Natural killer cell (primary cell): Measurements from ENCODE around the gene TYW1B. TPM values are rescaled to one million over a fixed set of nuclear protein-coding genes. Genes with fewer than 3 reads are reported as not detected.
"Not testable (repeated sequence)": the region's sequence is repeated elsewhere in the genome, so short reads cannot be mapped to it uniquely, and the experiment has no call there.

ENCODE experiments used
- ATAC-seq, 3 donors: fragments of 150-1000 bp in 2 of 3; fragments of 200-7000 bp in 1 of 3; cut with Tn5 transposase; 1 replicate in 1 of 3; 2 replicates in 2 of 3; pipeline ENCODE4 v1.10.0; 2021; ENCODE audit warnings: mild to moderate bottlenecking in 2 of 3, moderate library complexity in 2 of 3
- DNase-seq, 2 donors: peaks; one replicate each; pipeline versions ENCODE4 v3.0.0 to v3.0.0-alpha.2; 2013 to 2021; ENCODE audit warnings: mixed read lengths in 1 of 2
- H3K27ac ChIP-seq: one replicate; pipeline ENCODE4 v1.5.1; 2013; ENCODE audit warnings: mild to moderate bottlenecking, low read length
- H3K27me3 ChIP-seq: one replicate; pipeline ENCODE4 v1.6.1; 2013; ENCODE audit warnings: low read length; ENCODE audit not compliant: control insufficient read depth, insufficient read depth
- H3K36me3 ChIP-seq: one replicate; pipeline ENCODE4 v1.6.1; 2013; ENCODE audit warnings: low read length; ENCODE audit not compliant: control insufficient read depth, insufficient read depth
- H3K4me1 ChIP-seq: one replicate; pipeline ENCODE4 v1.6.1; 2013; ENCODE audit warnings: low read length; ENCODE audit not compliant: control insufficient read depth, insufficient read depth
- H3K4me3 ChIP-seq: one replicate; pipeline ENCODE4 v1.5.1; 2013; ENCODE audit warnings: low read length
- H3K9me3 ChIP-seq: one replicate; pipeline ENCODE4 v1.6.1; 2013; ENCODE audit warnings: low read length; ENCODE audit not compliant: control insufficient read depth, insufficient read depth
- H3K27ac Mint-ChIP-seq, 2 donors: one replicate each; pipeline ENCODE4 v1.8.0; 2022; ENCODE audit warnings: mild to moderate bottlenecking in 2 of 2, mixed read lengths in 2 of 2, moderate library complexity in 1 of 2
- H3K27me3 Mint-ChIP-seq, 2 donors: one replicate each; pipeline ENCODE4 v1.8.0; 2022; ENCODE audit warnings: low read depth in 2 of 2, mixed read lengths in 2 of 2
- H3K36me3 Mint-ChIP-seq: one replicate; pipeline ENCODE4 v1.8.0; 2022; ENCODE audit warnings: mixed read lengths
- H3K4me1 Mint-ChIP-seq, 2 donors: one replicate each; pipeline ENCODE4 v1.8.0; 2022; ENCODE audit warnings: mixed read lengths in 2 of 2
- H3K4me3 Mint-ChIP-seq: one replicate; pipeline ENCODE4 v1.8.0; 2022; ENCODE audit warnings: mild to moderate bottlenecking, moderate library complexity, mixed read lengths
- H3K9me3 Mint-ChIP-seq, 2 donors: one replicate each; pipeline ENCODE4 v1.8.0; 2022; ENCODE audit warnings: mixed read lengths in 2 of 2
- WGBS: methylation state at CpG from one replicate; pipeline ENCODE4 v1.1.7; 2013; ENCODE audit warnings: missing lambda C conversion rate; ENCODE audit not compliant: insufficient coverage; 5-methylcytosine and 5-hydroxymethylcytosine counted together
- intact Hi-C: fragments of 100-400 bp; cut with micrococcal nuclease; formaldehyde crosslinking; loops from one replicate; pipeline ENCODE4 v1.14.2; 2022
- total RNA-seq, 4 donors: library from RNA; stranded (reverse); fragments of 120-200 nt in 1 of 4; gene quantifications; one replicate each; pipeline versions ENCODE4 v1.2.3 to v1.2.4, GENCODE V29; 2013 to 2022
- TF ChIP-seq, protein P1 (sequence below): fragments of 200-600 bp; IDR thresholded peaks from one replicate; pipeline ENCODE4 v1.8.0; 2022; ENCODE audit warnings: antibody characterized with exemption

Gene TYW1B
- total RNA-seq, 3 donors from 2014 or later (not counting 1 experiment from before 2014, with no cell fraction given), result 7.2 to 12.9 (median 7.9) TPM

DNA sequence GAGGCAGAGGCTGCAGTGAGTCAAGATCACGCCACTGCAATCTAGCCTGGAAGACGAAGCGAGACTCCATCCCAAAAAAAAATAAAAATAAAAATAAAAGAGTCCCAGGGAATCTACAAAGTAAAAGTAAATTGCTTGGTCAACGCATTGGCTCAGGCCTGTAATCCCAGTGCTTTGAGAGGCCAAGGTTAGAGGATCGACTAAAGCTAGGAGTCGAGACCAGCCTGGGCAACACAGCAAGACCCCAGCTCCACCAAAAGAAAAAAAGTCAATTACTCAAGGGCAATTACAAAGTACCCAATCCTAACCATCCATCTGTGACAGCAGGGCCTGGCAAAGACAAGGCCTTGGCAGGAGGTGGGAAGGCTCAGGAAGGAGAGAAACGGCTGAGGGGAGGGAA is 288.3 kb downstream of the TYW1B start:
- Mint-ChIP-seq H3K36me3 (no peaks in the 10 kb centered on the region), H3K9me3 (no peaks in the 10 kb centered on the region), H3K4me3 (no peak overlapping the region), H3K27me3 (no peaks in the 10 kb centered on the region), H3K27ac (no peak overlapping the region), H3K4me1 (no peaks in the 10 kb centered on the region)
- intact Hi-C loops, result no loop called here
- Histone ChIP-seq H3K9me3 (no peaks in the 10 kb centered on the region), H3K4me1 (no peaks in the 10 kb centered on the region), H3K27ac (no peak overlapping the region), H3K27me3 (no peaks in the 10 kb centered on the region), H3K36me3 (no peaks in the 10 kb centered on the region), H3K4me3 (no peak overlapping the region)
- ATAC-seq, result no peak
- 90% methylated on average over 3 of the region's 7 CpGs for WGBS
- TF ChIP-seq, protein P1, sequence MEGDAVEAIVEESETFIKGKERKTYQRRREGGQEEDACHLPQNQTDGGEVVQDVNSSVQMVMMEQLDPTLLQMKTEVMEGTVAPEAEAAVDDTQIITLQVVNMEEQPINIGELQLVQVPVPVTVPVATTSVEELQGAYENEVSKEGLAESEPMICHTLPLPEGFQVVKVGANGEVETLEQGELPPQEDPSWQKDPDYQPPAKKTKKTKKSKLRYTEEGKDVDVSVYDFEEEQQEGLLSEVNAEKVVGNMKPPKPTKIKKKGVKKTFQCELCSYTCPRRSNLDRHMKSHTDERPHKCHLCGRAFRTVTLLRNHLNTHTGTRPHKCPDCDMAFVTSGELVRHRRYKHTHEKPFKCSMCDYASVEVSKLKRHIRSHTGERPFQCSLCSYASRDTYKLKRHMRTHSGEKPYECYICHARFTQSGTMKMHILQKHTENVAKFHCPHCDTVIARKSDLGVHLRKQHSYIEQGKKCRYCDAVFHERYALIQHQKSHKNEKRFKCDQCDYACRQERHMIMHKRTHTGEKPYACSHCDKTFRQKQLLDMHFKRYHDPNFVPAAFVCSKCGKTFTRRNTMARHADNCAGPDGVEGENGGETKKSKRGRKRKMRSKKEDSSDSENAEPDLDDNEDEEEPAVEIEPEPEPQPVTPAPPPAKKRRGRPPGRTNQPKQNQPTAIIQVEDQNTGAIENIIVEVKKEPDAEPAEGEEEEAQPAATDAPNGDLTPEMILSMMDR, result no peak
- DNase-seq, result no peak

DNA sequence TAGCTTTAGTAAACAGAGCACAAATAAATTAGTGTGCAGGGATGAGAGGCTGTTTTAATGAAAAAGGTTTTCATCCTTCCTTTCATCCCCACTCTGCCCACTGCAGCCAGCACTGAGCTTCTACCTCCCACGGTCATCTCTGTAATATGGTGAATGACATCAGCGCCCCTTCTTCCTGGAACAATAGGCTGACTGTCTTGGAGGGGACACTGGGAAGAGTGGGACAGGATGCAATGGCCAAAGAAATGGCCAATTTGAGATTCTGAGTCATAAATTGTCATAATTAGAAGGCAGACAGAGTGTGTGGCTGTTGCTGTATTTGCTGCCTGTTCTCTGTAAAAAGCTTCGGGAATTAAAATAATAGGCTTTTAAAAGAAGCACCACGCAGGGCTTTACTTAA is 289.1 kb downstream of the TYW1B start:
- intact Hi-C loops, result no loop called here
- Mint-ChIP-seq H3K27me3 (no peaks in the 10 kb centered on the region), H3K4me3 (no peak overlapping the region), H3K9me3 (no peaks in the 10 kb centered on the region), H3K4me1 (no peaks in the 10 kb centered on the region), H3K27ac (no peak overlapping the region), H3K36me3 (no peaks in the 10 kb centered on the region)
- Histone ChIP-seq H3K4me3 (no peak overlapping the region), H3K27ac (no peak overlapping the region), H3K36me3 (no peaks in the 10 kb centered on the region), H3K27me3 (no peaks in the 10 kb centered on the region), H3K4me1 (no peaks in the 10 kb centered on the region), H3K9me3 (no peaks in the 10 kb centered on the region)
- WGBS, result 94% methylated on average over 4 of the region's 4 CpGs
- TF ChIP-seq, protein P1, result no peak
- no peak for ATAC-seq
- DNase-seq, result no peak

DNA sequence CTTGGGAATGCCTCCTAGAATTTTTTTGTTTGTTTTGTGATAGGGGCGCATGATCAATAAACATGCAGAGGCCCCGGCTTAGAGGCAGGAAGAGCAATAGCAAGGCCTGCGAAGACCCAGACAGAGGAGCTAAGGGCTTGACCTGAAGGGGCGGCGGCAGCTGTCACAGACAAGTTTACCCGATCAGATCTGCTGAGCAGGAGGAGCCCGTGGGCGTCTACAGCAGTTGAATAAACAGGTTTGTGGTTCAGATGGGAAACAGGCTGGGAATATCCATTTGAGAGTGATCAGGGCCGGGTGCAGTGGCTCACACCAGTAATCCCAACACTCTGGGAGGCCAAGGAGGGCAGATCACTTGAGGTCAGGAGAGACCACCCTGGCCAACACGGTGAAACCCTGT is 289.9 kb downstream of the TYW1B start:
- TF ChIP-seq, protein P1, result no peak
- ATAC-seq (no peak), DNase-seq (no peak)
- intact Hi-C loops, result no loop called here
- H3K27ac Mint-ChIP-seq, result no peak overlapping the region
- no peaks in the 10 kb centered on the region for H3K4me1 ChIP-seq
- no peaks in the 10 kb centered on the region for H3K9me3 ChIP-seq
- no peaks in the 10 kb centered on the region for H3K27me3 Mint-ChIP-seq
- H3K36me3 Mint-ChIP-seq, result no peaks in the 10 kb centered on the region
- H3K27ac ChIP-seq, result no peak overlapping the region
- no peaks in the 10 kb centered on the region for H3K27me3 ChIP-seq
- 92% methylated on average over 10 of the region's 10 CpGs for WGBS
- no peaks in the 10 kb centered on the region for H3K4me1 Mint-ChIP-seq
- no peak overlapping the region for H3K4me3 ChIP-seq
- H3K9me3 Mint-ChIP-seq, result no peaks in the 10 kb centered on the region
- H3K4me3 Mint-ChIP-seq, result no peak overlapping the region
- H3K36me3 ChIP-seq, result no peaks in the 10 kb centered on the region

DNA sequence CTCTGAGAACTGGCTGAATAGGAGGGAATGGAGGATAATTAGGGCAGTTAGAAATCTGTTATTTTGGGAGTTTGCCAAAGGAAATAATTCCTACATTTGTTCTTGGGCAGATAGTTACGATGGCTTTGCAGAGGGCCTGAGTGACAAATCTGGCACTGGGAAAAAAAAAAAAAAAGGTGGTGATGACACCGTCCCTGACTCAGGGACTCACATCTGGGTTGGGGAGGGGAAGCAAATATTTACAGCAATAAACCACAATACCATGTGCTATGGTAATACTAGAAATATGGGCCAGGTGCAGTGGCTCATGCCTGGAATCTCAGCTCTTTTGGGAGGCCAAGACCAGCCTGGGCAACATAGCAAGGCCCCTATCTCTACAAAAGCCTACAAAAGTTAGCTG is 292.0 kb downstream of the TYW1B start:
- not testable (repeated sequence) for H3K27me3 Mint-ChIP-seq, ATAC-seq
- no CpG with 5 or more reads among the region's 2 CpGs for WGBS

DNA sequence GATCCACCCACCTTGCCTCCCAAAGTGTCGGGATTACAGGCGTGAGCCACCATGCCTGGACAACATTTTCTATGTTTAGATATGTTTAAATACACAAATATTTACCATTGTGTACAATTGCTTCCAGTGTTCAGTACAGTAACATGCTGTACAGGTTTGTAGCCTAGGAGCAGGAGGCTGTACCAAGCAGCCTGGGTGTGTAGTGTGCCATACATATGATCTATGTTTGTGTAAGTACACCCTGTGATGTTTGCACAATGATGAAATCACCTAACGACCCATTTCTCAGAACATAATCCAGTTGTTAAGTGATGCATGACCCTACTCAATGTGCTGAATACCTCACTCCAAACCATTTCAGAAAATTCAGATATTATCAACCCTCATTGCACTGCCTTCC is 297.0 kb downstream of the TYW1B start:
- H3K9me3 Mint-ChIP-seq, H3K27me3 Mint-ChIP-seq, H3K4me3 ChIP-seq, ATAC-seq, H3K36me3 ChIP-seq, H3K9me3 ChIP-seq, H3K4me3 Mint-ChIP-seq, H3K4me1 Mint-ChIP-seq, DNase-seq, H3K27ac Mint-ChIP-seq, H3K27ac ChIP-seq, intact Hi-C loops, H3K36me3 Mint-ChIP-seq, H3K4me1 ChIP-seq, H3K27me3 ChIP-seq: not testable (repeated sequence)
- WGBS, result no CpG with 5 or more reads among the region's 3 CpGs

More for the DNA sequence above, 292.0 kb downstream of the TYW1B start:
- DNase-seq, H3K36me3 Mint-ChIP-seq, H3K36me3 ChIP-seq, H3K4me1 ChIP-seq, H3K9me3 ChIP-seq, H3K4me3 ChIP-seq, H3K27ac Mint-ChIP-seq, H3K27me3 ChIP-seq, H3K27ac ChIP-seq, intact Hi-C loops, H3K4me3 Mint-ChIP-seq, H3K9me3 Mint-ChIP-seq, H3K4me1 Mint-ChIP-seq: not testable (repeated sequence)
